HG02885 (cell line): ENCODE measurements around the gene PDE1C.
A peak's percentile ranks its signal among the peaks of the same experiment; 100 is the strongest.
"Not testable (repeated sequence)": the region's sequence is repeated elsewhere in the genome, so short reads cannot be mapped to it uniquely, and the experiment has no call there.

ENCODE experiments used
- ATAC-seq: cut with Tn5 transposase; IDR thresholded peaks from one replicate; pipeline ENCODE4 v1.9.1; 2021; ENCODE audit warnings: mild to moderate bottlenecking; ENCODE audit not compliant: unreplicated experiment, poor library complexity

The PDE1C gene

GRCh38 chr7:32047075-32047474 is 23.1 kb downstream of the PDE1C start:
- ATAC-seq, result peak; percentile 37

- no peak for ATAC-seq
Observed at GRCh38 chr7:32045228-32045627, 25.0 kb downstream of the PDE1C start.

- no peak for ATAC-seq
Observed at GRCh38 chr7:32044739-32045138, 25.5 kb downstream of the PDE1C start.

GRCh38 chr7:32043688-32044087 is 26.5 kb downstream of the PDE1C start:
- ATAC-seq, result peak; percentile 84

GRCh38 chr7:32042900-32043299 is 27.3 kb downstream of the PDE1C start:
- no peak for ATAC-seq

- ATAC-seq, result no peak
Observed at GRCh38 chr7:32039000-32039756, 31.0 kb downstream of the PDE1C start.

- ATAC-seq, result peak; percentile 81
Observed at GRCh38 chr7:32037650-32038198, 32.5 kb downstream of the PDE1C start.

GRCh38 chr7:32036557-32036956 is 33.6 kb downstream of the PDE1C start:
- ATAC-seq, result peak; percentile 54

- no peak for ATAC-seq
Observed at GRCh38 chr7:32034052-32034451, 36.2 kb downstream of the PDE1C start.

GRCh38 chr7:32033006-32033405 is 37.2 kb downstream of the PDE1C start:
- ATAC-seq, result no peak

- no peak for ATAC-seq
Observed at GRCh38 chr7:32032211-32032610, 38.0 kb downstream of the PDE1C start.

- no peak for ATAC-seq
Observed at GRCh38 chr7:32030904-32031692, 39.1 kb downstream of the PDE1C start.

- ATAC-seq, result no peak
Observed at GRCh38 chr7:32026083-32026425, 44.2 kb downstream of the PDE1C start.

- ATAC-seq, result no peak
Observed at GRCh38 chr7:32025381-32026082, 44.7 kb downstream of the PDE1C start.

- no peak for ATAC-seq
Observed at GRCh38 chr7:32023376-32023775, 46.8 kb downstream of the PDE1C start.

- no peak for ATAC-seq
Observed at GRCh38 chr7:32022966-32023365, 47.2 kb downstream of the PDE1C start.

- ATAC-seq, result no peak
Observed at GRCh38 chr7:32020551-32021159, 49.6 kb downstream of the PDE1C start.

- no peak for ATAC-seq
Observed at GRCh38 chr7:32018845-32019578, 51.2 kb downstream of the PDE1C start.

- ATAC-seq, result no peak
Observed at GRCh38 chr7:32015133-32015532, 55.1 kb downstream of the PDE1C start.

- ATAC-seq, result not testable (repeated sequence)
Observed at GRCh38 chr7:32013471-32013870, 56.7 kb downstream of the PDE1C start.
